Embryonic facial prominence (tissue), 1 donor: ENCODE measurements around the gene ZMIZ1.

Experiments used
- DNase-seq: peaks from one replicate; pipeline ENCODE4 v3.0.0-alpha.2; 2016; ENCODE audit errors: extremely low spot score

The ZMIZ1 gene

DNA sequence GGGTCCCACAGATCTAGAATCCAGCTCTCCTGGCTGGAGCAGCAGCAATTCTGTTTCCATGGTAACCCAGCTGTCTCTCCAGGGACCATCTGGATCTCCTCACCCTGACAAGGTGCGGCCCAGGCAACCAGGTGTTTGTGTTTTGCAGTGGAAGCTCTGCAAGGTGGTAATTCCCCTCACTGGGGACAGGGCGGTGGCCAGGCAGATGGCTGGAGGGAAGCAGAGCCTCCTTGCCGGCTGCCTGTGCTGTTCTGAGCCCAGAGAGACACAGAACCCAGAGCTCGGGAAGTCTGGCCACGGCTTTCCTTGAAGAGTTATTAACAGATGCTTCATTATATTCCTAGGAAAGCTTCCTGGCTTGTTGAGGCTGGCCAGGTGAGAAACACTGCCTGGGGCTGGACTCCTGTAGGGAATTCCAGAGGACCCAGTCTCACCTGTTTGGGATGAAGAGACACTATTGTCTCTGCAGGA is 160.3 kb downstream of the ZMIZ1 start:
- no peak for DNase-seq

GRCh38 chr10:79229830-79230327 is 161.1 kb downstream of the ZMIZ1 start:
- DNase-seq, result no peak

- DNase-seq, result peak; percentile 84
These were observed 161.6 kb downstream of the ZMIZ1 start for GRCh38 chr10:79230328-79230830.

DNA sequence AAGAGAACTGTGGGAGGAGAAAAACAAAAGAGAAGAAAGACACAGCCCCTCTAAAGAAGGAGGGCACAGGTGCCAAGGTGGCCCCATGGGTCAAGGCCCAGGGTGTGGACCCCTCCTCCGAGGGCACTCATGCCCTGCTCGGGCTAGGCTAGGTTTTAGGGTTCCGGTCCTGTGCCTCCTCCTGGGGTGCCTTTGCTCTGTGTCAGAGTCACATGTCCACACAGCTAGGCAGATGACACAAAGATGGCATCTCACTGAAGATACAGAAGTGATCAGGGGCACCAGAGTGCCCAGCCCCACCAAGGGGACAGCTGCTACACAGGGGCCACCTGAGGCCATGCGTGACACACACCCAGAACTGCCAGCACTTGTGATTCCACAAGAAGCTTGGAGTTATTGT is 162.1 kb downstream of the ZMIZ1 start:
- DNase-seq, result no peak

DNA sequence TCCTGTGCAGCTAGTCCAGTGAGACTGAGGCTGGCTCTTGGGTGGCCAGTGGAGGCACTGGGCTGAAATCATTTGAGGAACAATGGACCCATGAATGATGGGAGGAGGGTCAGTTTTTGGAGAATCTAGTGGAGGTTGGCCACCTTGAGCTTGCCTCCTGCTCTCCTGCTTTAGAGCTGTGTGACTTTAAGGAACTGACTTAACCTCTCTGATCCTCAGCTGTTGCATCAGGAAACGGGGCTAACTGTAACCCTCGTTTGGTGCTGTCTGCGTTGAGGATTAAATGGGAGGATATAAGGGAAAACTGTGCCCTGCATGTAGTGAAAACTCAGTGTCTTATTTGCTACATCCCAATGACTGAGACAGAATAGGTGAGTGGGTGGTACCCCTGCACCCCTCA is 163.1 kb downstream of the ZMIZ1 start:
- DNase-seq, result no peak

- DNase-seq, result no peak
These were observed 164.1 kb downstream of the ZMIZ1 start for GRCh38 chr10:79232864-79233263.

DNA sequence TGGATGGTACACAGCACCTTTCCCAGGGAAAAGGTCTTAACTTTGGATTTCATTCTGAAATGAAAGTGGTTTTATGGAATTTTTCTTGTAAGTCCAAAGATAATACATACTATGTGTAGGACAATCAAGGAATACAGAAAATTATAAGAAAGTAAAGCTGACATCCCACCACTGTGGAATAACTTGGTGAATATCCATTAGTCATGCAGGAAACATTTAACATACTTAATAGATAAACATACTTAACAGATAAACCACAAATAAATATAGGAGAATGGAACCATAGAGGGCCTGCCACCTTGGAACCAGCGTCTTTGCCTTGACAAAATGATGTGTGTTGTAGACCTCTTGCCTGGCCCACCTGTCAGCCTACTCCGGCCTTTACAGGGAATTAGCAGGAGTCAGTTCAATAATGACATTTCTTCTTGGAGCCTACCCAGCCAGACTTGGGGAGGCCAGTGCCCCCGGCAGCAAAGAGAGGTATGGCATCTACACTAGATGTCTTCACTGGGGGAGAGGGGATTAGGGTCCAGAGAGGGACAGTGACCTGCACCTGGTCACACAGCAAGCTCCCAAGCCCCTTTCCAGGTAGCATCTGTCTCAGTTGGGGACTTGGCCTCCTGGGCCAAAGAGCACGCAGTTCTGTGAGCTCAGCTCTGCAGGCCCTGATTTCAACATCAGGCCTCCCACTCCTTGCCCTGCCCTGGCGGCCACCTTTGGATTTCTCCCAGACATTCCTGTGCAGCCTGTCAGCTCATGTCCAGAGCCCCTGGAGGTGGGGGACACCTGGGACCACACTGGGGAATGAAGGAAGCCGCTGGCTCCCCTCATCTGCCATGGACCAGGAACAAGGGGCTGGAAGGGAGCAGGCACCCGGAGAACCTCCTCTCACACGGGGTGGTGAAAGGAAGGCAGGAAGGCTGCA is 165.9 kb downstream of the ZMIZ1 start:
- DNase-seq, result no peak

- DNase-seq, result no peak
These were observed 167.1 kb downstream of the ZMIZ1 start for GRCh38 chr10:79235765-79236432.

- no peak for DNase-seq
These were observed 167.6 kb downstream of the ZMIZ1 start for GRCh38 chr10:79236433-79236765.

DNA sequence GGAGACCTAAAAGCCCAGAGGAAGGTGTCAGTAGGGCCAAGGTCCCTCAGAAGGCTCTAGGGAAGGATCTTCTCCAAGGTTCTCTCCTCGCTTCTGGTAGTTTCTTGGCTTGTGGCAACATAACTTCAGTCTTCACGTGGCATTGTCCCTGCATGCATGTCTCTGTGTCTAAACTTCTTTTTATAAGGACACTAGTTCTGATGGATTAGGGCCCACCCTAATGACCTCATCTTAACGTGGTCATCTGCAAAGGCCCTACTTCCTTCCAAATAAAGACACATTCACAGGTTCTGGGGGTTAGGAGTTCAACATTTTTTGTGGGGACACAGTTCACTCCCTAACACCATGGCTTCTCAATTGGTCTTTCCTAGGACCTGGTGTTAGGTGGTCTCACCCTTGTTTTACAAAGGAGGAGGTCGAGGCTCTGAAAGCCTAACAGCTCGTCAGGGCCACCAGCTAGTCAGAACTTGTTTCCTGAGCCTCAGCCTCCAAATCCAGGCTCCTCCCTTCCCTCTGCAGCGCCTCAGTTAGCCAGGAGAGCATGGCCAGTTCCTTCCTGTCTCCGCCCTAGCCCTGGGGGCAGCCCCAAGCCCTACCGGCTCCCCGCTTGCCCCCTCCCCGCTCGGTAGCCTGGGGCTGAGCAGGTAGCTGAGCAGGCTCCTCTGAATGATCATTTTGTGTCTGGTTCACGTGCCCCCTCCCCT is 168.8 kb downstream of the ZMIZ1 start:
- no peak for DNase-seq

GRCh38 chr10:79238158-79238520 is 169.4 kb downstream of the ZMIZ1 start:
- DNase-seq, result no peak

DNA sequence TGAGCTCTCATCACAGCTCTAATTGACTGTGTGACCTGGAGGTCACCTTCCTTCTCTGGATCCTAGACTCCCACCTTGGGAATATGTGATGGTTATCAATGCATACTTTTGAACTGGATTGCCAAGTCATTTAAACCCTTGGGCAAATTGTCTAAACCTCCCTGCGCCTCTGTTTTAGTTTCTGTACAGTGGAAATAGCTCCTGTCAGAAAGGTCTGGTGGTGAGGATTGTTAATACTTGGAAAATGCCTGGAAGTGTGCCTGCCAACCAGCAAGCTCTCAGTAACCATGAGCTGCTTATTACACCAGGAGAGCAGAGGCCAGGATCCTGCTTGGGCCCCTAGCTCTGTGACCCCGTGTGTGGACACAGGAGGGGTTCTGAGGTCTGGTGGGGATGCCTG is 169.8 kb downstream of the ZMIZ1 start:
- DNase-seq, result no peak

DNA sequence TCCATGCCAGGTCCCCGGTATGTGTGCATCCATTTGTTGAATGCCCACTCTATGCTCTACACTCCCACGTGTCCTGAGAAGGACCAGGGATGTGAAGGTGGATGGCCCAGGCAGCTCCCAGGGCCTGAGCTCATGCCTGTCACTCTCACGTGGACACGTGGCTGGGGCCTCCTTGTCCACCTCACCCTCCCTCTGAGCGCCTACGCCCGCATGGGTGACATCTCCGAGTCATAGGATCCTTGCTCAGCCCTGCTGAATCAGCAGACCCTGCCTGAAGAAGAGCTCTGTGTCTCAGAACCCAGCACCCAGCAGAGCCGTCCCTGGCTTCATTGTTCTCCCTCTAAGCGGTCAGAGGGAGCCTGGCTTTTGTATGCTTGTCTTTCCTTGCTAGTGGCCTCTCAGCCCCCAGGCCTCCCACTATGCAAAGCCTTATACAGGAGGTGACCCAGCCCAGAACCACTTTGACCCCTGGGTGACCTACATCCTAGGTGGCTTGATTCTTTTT is 170.6 kb downstream of the ZMIZ1 start:
- no peak for DNase-seq

- no peak for DNase-seq
These were observed 171.3 kb downstream of the ZMIZ1 start for GRCh38 chr10:79239924-79240581.

DNA sequence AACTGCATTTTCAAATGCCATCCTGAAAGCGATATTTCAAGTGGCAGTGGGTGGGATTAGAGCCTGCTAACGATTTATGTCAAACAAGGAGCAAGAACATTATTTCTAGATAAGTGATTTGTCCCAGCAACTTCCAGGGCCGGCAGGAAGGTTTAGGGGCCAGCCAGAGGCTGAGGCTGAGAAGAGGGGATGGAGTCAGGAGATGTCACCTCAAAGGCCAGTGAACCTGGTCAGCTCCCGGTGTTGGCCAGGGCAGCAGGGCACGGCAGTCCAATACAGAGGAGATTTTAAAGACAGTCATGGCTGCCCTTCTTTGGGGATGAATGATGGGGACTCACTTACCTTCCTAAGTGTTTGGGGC is 172.8 kb downstream of the ZMIZ1 start:
- no peak for DNase-seq

DNA sequence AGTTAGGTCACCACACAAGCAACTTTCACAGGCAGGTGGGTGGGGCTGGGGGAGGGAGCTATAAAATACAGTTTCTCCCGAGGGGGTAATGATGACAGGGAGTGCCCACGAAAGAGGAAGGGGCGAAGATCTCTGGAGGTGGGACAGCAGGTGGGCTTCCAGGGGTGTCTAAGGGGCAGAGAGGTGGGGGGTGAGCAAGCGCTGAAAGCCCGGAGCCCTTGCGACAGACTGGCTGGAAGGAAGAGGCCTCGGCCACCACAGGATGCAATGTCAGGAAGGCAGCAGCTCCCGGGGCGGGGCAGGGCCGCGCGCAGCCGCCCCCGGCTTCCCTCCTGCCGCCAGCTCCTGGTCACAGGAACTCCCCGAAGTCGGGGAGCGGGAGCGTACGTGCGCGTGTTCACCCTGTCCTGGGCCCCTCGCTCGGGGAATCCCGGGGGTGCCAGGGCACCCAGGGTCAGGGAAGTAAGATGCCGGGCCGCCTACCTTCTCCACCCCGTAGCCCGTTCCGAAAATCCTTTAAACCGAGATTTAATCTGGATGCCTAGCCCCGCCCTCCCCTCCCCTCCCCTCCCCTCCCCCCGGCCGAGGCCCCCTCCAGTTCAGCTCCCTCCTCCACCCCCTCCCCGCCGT is 173.3 kb downstream of the ZMIZ1 start:
- DNase-seq, result no peak

- DNase-seq, result peak; percentile 66
These were observed 173.9 kb downstream of the ZMIZ1 start for GRCh38 chr10:79242620-79243152.

GRCh38 chr10:79243181-79244067 is 174.7 kb downstream of the ZMIZ1 start:
- no peak for DNase-seq

DNA sequence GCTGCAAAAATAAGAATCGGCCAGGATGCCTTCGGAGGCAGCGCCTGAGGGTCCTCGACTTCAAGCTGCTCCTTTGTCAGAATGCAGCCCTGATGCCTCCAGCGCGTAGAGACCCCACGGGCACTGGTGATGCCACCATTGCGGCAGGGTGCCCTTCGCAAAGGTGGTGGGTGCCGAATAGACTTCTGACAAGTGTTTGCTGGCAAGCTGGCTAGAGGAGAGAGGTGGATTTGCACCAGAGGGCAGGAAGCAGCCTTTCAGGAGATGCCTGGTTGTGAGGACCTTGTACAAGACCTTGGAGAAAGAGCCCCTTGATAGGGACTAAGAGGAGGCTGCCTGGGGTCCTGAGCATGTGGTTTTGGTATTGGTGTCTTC is 175.3 kb downstream of the ZMIZ1 start:
- DNase-seq, result no peak
